HG02970 (cell line): ENCODE results near the gene SYNGR2.

Experiments
- ATAC-seq: cut with Tn5 transposase; IDR thresholded peaks from one replicate; pipeline ENCODE4 v1.9.1; 2021; ENCODE audit warnings: mild to moderate bottlenecking, moderate library complexity, moderate number of reproducible peaks; ENCODE audit not compliant: unreplicated experiment, low FRiP score

Gene SYNGR2

DNA sequence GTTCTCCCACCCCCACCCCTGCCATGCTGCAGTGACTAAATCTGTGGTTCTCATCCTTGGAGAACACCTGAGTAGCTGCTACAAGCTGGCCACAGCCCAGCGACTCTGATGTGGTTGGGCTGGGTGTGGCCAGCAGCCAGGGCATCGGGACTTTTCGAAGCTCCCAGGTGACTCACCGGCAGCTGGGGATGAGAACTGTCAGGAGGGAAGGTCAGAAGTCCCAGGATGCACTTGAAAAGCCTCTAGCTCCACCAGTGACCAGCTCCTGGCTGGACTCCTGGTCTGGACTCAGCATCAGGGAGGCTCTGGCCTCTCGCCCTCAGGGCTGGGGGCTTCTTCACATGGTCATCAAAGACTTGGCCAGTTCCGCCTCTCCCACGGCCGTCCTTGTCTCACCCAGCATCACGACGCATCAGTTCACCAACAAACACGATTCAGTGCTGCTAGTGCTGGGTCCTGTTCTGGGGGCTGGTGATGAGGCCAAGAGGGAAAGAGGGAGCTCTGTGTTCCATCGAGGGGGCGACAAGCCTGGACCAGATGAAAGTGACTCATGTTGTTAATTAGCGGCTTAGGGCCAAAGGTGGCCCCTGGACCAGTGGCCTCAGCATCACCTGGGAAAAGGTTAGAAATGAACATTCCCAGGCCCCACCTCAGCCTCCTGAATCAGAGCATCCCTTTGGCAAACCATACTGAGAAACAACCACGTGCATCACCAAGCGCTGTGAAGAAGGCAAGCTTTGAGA is 26.1 kb upstream of the SYNGR2 start:
- no peak for ATAC-seq

DNA sequence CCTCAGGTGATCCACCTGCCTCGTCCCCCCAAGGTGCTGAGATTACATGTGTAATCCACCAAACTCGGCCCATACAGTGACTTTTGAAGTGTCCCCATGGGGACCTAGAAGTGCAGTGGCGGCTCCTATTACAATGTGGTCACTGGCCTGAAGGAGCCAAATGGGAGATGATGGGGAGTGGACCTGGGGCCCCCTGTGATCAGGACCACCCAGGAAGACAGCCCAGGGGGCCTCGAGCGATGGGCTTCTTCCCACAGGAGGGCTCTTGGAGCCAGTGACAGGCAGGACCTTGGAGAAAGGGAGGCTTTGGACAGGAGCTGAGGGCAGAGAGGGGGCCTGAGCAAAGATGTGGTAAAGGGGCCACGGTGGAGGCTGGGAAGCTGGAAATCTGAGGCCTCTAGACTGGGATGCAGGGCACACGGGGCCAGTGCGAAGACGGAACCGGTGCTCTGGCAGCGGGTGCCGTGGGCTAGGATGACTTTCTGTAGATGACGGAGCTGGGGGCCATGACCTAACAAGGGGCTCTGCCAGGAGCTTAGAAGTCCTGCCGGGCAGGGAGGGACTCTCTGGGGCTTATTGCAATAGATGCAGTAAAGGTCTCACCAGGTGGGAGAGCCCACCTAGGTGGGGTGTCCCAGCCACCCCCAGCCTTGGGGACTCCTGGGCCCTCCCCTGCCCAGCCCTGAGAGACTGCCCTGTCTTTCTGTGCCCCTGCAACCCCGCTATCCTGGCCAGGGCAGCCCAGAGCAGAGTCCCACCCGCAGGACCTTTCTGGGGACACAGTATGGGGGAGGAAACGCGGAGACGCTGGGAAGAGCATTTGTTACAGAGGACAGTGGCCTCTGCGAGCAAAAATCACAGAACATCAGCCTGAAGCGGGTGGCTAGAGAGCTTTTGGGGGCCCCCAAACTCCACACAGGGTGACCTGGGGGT is 24.9 kb upstream of the SYNGR2 start:
- no peak for ATAC-seq

DNA sequence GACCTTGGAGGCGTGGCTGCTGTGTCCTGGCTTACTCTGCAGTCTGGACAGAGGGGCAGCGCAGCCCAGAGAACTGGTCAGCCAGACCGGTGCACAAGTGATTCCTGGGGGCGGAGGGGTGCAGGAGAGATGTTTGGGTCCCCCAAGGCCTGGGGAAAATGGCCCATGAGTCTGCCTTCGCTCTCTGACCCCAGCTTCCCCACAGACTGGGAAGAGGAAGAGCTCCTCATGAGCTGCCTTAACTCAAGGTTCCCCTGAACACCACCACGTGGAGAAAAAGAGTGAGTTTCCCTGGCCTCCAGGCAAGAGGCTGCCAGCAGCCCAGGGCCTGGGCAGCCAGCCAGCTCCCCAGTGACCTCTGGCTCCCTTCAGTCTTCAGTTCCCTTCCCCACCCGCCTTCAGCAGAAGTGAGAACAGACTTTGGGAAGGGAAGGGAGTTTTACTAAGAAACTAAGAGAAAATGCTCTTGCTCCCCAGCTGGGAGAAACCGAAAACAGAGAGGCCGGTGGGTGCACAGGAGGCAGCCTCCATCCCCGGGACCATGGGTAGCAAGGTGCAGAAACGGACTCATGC is 24.1 kb upstream of the SYNGR2 start:
- no peak for ATAC-seq

DNA sequence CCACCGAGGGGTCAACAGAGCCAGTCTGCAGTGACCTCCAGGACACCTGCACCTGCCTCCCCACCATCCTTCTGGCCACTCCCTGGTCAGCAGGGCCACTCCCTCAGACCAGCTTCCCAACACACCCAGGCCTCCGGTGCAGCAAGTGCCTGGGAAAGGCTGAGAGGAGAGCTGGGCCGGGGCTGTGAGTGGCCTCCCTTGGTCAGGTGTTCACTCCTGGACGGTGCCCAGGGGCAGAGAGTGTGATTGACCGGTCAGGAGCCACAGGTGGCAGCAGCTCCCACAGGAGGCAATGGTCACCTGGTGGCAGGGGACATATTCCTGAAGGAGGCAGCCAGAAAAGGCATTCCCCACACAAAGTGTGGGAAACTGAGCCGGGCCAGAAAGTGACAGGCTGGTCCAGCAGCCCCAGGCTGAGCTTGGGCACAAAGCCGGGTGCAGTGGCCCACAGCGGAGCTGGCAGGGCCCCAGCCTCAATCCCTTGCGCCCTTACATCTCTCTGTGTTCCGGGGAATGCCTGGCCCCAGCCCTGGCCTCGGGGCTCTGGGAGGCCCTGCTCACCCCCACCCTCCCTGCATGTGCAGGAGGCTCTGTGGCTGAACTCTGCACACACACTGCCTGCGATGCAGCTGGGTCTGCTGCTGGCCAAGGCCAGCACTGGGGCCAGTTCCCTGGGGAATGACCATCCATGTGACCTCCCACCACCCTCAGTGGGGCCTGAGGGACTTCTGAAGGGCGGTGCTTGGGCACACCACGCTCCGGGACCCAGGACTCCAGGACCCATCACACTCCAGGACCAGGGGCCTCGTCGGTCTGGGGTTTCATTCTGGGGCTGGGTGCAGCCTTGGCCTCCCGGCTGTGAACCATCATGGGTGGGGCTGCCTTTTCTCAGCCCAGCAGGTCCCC is 23.4 kb upstream of the SYNGR2 start:
- no peak for ATAC-seq

DNA sequence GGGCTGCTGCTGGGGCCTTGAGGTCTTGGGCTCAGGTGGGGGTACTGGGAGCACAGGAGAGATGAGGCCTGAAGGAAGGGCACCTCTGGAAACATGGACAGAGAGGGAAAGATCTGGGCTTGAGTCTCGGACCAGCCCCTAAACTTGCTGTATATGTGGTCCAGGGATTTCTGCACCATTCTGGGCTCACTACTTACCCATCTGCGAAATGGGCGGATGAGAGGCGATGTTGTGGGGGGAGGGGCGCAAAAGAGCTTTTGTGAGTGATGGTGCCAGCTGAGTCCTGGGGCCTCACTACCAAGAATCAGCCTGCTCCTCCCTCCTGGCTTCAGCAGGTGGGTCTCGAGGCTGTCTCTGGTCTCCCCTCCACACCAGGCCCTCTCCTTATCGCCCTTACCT is 21.9 kb upstream of the SYNGR2 start:
- no peak for ATAC-seq

DNA sequence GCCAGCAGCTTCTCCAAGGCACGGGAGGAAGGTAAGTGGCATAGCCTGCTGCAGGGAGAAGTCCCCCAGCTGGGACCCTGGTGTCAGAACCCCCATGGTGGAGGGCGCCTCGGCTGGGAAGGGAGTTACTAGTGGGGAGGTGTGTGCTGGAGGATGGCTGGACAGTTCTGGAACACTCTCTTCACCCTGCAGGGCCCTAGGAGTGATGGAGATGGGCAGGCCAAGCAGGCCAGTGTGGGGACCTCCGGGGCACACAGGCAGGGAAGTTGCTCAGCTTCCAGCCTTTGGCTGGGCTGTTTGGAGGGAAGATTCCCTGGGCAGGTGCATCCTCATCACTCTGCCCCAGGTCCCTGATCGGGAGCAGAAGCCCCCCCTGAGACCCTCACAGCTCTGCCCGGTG is 21.5 kb upstream of the SYNGR2 start:
- ATAC-seq = no peak

DNA sequence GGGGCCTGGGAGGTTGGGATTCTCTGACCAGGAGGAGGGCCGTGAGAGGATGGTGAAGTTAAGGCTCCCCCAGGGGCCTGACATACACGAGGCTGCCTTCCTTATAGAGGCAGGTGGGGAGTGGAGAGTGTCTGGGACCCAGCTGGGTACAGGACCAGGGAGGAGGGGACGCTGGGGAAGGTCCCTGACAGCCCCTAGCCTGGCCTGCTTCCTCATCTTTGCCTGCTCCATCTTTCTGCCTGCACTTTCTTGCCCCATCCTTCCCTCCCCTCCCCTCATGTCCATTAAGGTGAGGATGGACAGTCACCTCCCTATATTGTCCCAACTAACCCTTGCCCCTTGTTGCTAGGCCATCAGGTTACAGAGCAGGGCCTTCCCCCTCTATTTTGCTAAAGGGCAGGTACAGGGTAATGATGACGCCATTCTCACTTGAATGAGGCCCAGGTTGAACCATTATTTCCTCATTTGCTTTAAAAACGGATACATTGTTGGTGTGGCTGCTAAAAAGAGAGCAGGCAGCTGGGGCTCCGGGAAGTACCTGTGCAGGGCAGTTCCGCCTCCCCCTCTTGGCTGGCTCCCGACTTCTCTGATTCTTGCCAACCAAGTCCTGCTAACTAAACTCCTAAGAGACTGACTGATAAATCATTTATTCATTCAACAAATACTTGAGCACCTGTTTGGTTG is 20.9 kb upstream of the SYNGR2 start:
- ATAC-seq = no peak

DNA sequence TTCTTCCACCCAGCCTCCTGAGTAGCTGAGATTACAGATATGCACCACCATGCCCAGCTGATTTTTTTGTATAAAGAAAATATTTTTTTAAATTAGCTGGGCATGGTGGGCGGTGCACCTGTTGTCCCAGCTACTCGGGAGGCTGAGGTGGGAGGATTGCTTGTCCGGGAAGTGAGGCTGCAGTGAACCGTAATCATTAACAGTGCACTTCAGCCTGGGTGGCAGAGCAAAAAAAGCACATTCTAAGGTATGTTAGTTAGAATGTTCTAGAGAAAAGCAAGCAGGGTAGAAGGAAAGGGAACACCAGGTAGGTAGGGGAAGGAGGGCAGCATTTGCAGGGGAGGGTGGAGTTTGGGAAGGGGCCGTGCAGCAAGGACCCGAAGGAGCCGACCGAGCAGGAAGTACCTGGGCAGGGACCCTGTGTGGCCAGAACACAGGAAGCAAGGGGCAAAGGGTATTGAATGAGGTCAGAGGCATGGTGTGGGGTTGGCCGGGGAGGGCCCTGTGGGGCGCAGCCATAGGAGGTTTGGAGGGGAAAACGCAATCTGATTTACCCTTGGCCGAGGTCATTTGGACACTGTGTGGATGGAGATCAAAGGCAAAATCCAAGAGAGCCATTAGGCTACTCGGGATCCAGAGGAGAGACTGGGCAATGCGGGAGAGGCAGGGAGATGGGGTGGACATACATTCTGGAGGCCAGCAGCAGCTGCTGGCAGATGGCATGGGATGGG is 19.9 kb upstream of the SYNGR2 start:
- ATAC-seq = no peak

DNA sequence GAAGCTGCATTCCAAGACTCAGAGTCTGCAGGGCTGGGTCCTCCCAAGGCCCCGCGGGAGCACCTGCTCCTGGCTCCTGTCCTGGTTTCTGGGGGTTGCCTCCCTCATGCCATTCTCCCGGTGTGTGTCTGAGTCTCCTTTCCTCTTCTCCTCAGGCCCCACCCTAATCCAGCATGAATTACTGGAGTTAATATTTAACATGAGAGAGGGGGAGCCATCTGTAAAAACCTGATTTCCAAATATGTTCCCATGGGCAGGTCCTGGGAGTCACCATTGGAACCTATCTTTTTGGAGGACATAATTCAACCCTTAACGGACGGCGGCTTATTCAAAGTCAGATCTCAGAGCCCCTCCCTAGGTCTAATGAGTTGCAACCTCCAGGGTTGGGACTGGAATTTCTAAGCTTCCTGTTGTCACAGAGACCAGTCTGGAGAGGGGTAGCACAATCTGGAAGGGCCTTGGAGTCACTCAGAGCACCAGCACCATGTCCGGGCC is 16.8 kb upstream of the SYNGR2 start:
- no peak for ATAC-seq

DNA sequence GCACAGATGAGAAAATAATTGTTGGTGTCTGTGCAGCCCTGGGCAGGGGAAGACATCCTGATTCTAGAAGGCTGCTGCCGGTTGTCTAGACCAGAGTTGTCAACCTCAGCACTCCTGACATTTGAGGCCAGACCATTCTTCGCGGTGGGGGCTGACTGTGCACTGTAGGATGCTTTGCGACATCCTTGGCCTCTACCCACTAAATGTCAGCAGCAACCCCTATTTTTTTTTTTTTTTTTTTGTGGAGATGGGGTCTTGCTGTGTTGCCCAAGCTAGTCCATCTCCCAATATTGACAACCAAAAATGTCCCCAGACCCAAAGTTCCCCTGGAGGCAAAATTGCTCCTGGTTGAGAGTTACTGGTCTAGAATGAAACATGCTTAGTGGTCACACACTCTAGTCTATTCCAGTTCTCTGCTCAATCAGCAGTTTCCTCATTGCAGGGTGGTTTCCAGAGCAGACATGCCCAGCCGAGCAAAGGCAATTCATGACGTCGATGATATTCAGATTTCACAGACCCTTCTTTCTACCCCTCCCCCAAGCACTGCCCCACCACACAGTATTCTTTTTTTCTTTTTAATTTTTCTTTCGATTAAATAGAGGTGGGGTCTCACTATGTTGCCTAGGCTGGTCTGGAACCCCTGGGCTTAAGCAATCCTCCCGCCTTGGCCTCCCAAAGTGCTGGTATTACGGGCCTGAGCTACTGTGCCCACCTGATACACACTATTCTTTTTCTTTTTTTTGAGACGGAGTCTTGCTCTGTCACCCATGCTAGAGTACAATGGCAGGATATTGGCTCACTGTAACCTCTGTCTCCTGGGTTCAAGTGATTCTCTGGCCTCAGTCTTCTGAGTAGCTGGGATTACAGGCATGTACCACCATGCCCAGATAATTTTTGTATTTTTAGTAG is 13.2 kb upstream of the SYNGR2 start:
- peak; percentile 67 for ATAC-seq

DNA sequence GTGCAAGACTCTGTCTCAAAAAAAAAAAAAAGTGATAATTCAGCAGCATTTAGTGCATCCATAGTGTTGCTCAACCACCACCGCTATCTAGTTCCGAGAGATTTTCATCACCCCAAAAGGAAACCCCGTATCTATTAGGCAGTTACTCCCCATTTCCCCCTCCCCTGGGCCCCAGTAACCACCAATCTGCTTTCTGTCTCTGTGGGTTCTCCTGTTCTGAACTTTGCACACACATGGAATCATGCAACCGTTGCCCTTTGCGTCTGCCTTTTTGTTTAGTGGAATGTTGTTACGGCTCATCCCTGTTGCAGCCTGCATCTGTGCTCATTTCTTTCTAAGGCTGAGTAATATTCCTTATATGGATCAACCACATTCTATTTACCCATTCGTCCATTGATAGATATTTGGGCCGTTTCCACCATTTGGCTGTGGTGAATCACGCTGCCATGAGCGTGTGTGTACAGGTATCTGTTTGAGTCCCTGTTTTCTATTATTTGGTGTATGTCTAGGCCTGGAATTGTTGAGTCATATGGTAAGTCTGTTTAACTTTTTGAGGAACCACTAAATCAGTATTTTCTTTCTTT is 8.7 kb upstream of the SYNGR2 start:
- ATAC-seq = no peak

DNA sequence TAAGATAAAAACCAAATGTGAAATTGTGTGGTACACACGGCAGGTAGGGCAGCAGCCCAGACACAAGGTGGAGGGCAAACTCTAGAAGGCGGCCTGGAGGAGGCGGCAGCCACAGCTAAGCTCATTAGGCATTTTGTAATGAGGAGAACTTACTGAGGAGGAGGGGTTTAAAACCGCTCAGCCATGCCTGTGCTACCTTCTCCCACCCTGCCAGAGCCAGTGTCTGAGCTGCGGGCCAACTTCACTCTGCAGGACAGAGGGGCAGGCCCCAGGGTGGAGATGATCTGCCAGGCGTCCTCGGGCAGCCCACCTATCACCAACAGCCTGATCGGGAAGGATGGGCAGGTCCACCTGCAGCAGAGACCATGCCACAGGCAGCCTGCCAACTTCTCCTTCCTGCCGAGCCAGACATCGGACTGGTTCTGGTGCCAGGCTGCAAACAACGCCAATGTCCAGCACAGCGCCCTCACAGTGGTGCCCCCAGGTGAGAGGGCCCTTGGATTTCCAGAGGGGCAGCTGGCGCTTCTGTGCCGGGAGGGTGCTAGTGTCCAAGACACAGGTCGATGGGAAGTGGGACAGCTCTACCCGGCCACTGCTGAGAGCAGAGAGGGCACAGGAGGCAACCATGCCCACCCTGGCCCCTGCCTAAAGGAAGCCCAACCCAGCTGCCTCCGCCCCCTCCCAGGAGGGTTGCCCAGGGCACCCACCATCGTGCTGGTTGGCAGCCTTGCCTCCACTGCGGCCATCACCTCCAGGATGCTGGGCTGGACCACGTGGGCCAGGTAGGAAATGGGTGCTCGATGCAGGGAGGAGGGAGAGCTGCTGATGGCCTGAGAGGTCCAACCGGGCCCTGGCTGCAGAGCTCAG is 4.3 kb upstream of the SYNGR2 start:
- ATAC-seq = no peak

DNA sequence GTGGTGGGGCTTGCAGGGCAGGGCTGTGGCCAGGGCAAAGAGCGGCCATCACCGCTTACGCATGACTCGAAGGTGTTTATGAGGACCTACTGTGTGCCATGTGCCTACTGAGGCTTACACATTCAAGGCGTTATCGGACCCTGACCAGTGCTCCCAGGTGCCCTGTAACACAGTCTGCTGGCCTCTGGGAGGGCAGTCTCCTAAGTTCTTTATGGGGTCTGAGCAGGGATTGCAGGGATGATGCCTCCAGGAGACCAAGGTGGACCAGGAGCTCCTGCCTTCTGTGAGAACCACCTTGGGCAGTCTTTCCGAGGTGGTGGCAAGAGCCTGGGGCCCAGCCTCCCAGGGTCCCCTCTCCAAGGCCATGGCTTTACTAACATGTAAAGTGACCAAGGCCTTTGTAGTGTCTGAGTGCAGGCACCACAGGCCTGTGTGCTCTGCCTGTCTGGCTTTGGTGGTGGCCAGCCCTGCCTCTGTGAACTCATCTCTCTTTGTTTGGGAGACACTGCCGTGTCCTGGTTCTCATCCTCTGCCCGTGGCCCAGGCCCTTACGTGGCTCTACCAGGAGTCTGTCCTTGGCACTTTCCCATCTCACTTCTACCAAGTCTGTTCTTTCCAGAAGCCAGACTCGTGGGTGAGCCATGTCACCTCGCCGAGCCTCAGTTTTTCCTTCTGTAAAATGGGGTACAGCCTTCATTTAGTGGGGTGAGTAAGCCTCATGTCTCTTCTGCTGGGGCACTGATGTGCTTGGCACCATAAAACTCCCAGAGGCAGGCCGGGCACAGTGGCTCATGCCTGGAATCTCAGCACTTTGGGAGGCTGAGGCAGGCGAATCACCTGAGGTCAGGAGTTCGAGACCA is 3.4 kb upstream of the SYNGR2 start:
- ATAC-seq = no peak

DNA sequence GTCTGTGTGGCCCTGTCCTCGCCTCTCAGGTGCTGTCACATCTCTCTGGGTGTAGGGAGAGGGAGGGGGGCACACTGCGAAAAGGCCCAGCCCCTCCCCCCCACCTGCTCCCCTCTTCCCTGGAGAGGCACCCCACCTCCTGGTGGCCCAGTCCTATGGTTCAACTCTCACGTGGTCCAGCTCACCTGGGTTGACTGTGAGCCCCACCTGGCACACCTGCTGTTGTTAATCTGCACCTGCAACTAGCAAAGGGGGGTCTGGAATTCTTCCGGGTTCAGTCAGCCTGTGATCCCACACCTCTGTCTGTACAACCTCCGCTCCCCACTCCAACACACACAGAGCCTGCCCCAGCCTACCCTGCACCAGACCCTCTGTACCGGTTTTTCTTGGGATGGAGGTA is 2.0 kb upstream of the SYNGR2 start:
- no peak for ATAC-seq

DNA sequence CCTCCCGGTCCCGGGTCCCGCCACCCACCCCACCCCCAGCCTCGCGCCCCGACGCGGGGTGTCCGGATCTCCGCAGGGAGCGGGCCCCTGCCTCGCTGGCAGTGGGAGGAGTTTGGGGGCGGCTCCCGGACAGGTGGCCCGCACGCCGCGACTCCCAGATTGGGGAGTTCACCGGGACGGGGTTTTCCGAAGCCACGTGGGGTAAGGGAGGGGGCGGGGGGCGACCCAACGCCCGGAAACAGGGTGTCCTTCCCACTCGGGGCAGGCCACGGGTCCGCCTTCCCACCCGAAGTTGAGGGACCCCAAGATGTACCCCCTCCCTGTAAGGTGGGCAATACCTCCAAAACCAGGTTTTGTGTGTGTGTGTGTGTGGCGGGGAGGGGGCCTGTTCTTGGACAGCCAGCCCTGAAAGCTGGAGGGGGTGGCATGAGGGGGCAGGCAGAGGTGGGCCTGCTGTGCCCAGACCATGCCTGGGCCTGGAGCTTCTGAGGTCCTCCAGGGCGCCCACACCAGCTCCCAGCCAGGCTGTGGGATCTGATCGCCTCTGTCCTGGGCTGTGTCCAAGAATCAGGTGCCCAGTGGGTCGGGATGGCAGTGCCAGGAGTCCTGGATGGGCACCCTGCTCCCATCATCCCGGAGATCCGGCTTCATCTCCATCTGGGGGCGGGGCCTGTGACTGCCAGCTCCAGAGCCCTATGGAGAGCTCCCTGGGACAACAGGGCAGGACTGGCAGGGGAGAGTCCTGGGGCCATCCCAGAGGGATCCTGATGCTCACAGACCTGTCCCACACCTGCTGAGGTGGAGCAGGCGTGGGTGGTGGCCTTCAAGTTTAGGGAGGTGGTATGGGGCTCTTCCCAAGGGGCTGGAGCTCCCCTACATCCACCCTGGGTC is 767 bp downstream of the SYNGR2 start:
- peak; percentile 29 for ATAC-seq
